ENCODE data around the gene STYXL1. TPM values are rescaled to one million over a fixed set of nuclear protein-coding genes. Genes with fewer than 3 reads are reported as not detected.
A peak's percentile ranks its signal among the peaks of the same experiment; 100 is the strongest.

Gene STYXL1
- total and polyA plus RNA-seq, 2 experiments from 2014 or later, result 56.3 to 70.1 TPM

GRCh38 chr7:75977743-75978142, 70.1 kb downstream of the STYXL1 start:
- Histone ChIP-seq H3K27ac (no peak overlapping the region), H3K4me1 (ENCODE audit: insufficient read depth) (no peaks in the 10 kb centered on the region), H3K36me3 (replicated peaks; ENCODE audit: insufficient read depth, low read depth) (no peaks in the 10 kb centered on the region), H3K79me2 (no peaks in the 10 kb centered on the region), H3K4me3 (no peak overlapping the region), H2AFZ (no peak overlapping the region), H3K9me2 (replicated peaks; ENCODE audit: insufficient read depth) (no peaks in the 10 kb centered on the region), H4K20me1 (ENCODE audit: insufficient read depth, poor library complexity, severe bottlenecking) (no peaks in the 10 kb centered on the region), H3K27me3 (no peaks in the 10 kb centered on the region), H3K9me3 (ENCODE audit: low read depth) (no peaks in the 10 kb centered on the region), H3K4me2 (no peak overlapping the region)
- DNase-seq (ENCODE audit: low spot score), result no peak
- no peak for TF ChIP-seq CTCF (IDR thresholded peaks at IDR 0.05; ENCODE audit: poor library complexity)
- TF ChIP-seq EZH2 (IDR thresholded peaks at IDR 0.05; ENCODE audit: borderline replicate concordance), result no peak
- no peak for TF ChIP-seq EZH2phosphoT487 (IDR thresholded peaks at IDR 0.05; ENCODE audit: low read depth, severe bottlenecking, unreplicated experiment)
- WGBS (ENCODE audit: low lambda C conversion rate, missing lambda C conversion rate), result 82% methylated on average over 8 of the region's 8 CpGs

- Histone ChIP-seq H3K4me1 (ENCODE audit: insufficient read depth) (peaks cover 4% of the 10 kb centered on the region), H3K9me2 (replicated peaks; ENCODE audit: insufficient read depth) (no peaks in the 10 kb centered on the region), H3K27ac (peak overlapping the region; percentile 43), H4K20me1 (ENCODE audit: insufficient read depth, poor library complexity, severe bottlenecking) (no peaks in the 10 kb centered on the region), H3K9me3 (ENCODE audit: low read depth) (no peaks in the 10 kb centered on the region), H3K4me3 (no peak overlapping the region), H3K27me3 (no peaks in the 10 kb centered on the region), H3K79me2 (no peaks in the 10 kb centered on the region), H3K4me2 (no peak overlapping the region), H3K36me3 (replicated peaks; ENCODE audit: insufficient read depth, low read depth) (no peaks in the 10 kb centered on the region), H2AFZ (no peak overlapping the region)
- 76% methylated on average over 19 of the region's 19 CpGs for WGBS (ENCODE audit: low lambda C conversion rate, missing lambda C conversion rate)
- no peak for DNase-seq (ENCODE audit: low spot score)
- no peak for TF ChIP-seq CTCF (IDR thresholded peaks at IDR 0.05; ENCODE audit: poor library complexity)
These were observed 75.6 kb downstream of the STYXL1 start for GRCh38 chr7:75971961-75972763.

GRCh38 chr7:75971309-75971960, 76.4 kb downstream of the STYXL1 start:
- Histone ChIP-seq H3K9me3 (ENCODE audit: low read depth) (no peaks in the 10 kb centered on the region), H3K9me2 (replicated peaks; ENCODE audit: insufficient read depth) (no peaks in the 10 kb centered on the region), H3K27me3 (no peaks in the 10 kb centered on the region), H3K4me1 (ENCODE audit: insufficient read depth) (peaks cover 9% of the 10 kb centered on the region), H4K20me1 (ENCODE audit: insufficient read depth, poor library complexity, severe bottlenecking) (no peaks in the 10 kb centered on the region), H2AFZ (no peak overlapping the region), H3K79me2 (no peaks in the 10 kb centered on the region), H3K4me2 (no peak overlapping the region), H3K36me3 (replicated peaks; ENCODE audit: insufficient read depth, low read depth) (no peaks in the 10 kb centered on the region), H3K4me3 (no peak overlapping the region), H3K27ac (peak overlapping the region; percentile 12)
- no peak for DNase-seq (ENCODE audit: low spot score)
- 90% methylated on average over 14 of the region's 14 CpGs for WGBS (ENCODE audit: low lambda C conversion rate, missing lambda C conversion rate)
- no peak for TF ChIP-seq EZH2phosphoT487 (IDR thresholded peaks at IDR 0.05; ENCODE audit: low read depth, severe bottlenecking, unreplicated experiment)
- no peak for TF ChIP-seq EZH2 (IDR thresholded peaks at IDR 0.05; ENCODE audit: borderline replicate concordance)
- TF ChIP-seq CTCF (IDR thresholded peaks at IDR 0.05; ENCODE audit: poor library complexity), result no peak
